ENCODE measurements around the gene NIT1.
"Not testable (repeated sequence)": the region's sequence is repeated elsewhere in the genome, so short reads cannot be mapped to it uniquely, and the experiment has no call there.

NIT1 gene

DNA sequence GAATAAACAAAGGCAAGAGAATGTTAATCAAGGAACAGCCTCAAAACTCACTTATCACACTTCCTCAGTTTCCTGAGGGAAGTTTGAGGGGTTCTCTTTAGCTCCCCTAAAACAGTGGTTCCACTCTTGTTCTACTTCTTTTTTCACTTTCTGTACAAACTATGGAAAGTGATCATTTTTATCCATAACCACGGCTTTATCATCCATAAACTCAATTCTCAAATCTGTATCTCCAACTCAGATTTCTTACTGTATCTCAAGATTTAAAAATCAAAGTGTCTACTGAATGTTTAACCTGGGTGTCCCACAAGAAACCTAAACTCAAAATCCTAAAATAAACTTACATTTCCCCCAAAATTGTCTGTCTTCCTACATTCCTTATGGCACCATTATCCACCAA is 4.0 kb upstream of the NIT1 start:
- H3K4me3 ChIP-seq (replicated peaks; ENCODE audit: low read depth, low read length) = no peak overlapping the region
- no peak for DNase-seq (ENCODE audit: extremely low read depth, low read depth)
- TF ChIP-seq, protein P1, sequence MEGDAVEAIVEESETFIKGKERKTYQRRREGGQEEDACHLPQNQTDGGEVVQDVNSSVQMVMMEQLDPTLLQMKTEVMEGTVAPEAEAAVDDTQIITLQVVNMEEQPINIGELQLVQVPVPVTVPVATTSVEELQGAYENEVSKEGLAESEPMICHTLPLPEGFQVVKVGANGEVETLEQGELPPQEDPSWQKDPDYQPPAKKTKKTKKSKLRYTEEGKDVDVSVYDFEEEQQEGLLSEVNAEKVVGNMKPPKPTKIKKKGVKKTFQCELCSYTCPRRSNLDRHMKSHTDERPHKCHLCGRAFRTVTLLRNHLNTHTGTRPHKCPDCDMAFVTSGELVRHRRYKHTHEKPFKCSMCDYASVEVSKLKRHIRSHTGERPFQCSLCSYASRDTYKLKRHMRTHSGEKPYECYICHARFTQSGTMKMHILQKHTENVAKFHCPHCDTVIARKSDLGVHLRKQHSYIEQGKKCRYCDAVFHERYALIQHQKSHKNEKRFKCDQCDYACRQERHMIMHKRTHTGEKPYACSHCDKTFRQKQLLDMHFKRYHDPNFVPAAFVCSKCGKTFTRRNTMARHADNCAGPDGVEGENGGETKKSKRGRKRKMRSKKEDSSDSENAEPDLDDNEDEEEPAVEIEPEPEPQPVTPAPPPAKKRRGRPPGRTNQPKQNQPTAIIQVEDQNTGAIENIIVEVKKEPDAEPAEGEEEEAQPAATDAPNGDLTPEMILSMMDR (IDR thresholded peaks at IDR 0.05; ENCODE audit: low read depth, low read length, missing control alignments) = no peak

DNA sequence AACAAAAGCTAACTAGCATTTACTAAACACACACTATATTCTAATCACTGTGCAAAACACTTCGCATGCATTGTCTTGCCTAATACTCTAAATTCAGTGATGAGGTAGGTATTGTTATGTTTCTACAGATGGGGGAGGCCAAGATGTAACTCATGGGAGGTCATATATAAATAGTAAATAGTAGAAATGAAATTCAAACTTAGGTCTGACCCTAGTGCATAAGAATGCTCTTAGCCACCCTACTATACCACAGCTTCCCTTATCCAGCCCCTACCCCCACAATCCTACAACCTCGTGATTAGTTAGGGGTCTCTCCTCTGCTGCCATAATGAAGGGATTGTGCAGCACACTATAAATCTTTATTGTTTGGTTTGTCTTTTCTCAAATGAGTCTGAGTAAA is 3.3 kb upstream of the NIT1 start:
- H3K4me3 ChIP-seq (replicated peaks; ENCODE audit: low read depth, low read length) = no peak overlapping the region
- no peak for DNase-seq (ENCODE audit: extremely low read depth, low read depth)
- TF ChIP-seq, protein P1 (IDR thresholded peaks at IDR 0.05; ENCODE audit: low read depth, low read length, missing control alignments) = no peak

DNA sequence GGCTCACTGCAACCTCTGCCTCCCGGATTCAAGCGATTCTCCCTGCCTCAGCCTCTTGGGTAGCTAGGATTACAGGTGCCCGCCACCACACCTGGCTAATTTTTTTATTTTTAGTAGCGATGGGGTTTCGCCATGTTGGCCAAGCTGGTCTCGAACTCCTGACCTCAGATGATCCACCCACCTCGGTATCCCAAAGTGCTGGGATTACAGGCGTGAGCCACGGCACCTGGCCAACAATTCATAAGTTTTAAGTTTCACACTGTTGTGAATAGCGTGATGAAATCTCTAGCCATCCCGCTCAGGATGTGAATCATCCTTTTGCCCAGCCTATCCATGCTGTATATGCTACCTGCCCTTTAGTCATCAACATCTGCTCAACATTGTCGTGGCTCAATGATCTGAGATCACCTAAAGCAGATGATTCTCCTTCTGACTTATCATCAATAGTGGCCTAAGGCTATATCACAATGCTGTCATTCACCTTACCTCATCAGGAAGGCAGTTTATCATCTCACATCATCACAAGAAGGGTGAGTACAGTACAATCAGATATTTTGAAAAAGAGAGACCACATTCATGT is 2.7 kb upstream of the NIT1 start:
- TF ChIP-seq, protein P1 (IDR thresholded peaks at IDR 0.05; ENCODE audit: low read depth, low read length, missing control alignments) = no peak
- H3K4me3 ChIP-seq (replicated peaks; ENCODE audit: low read depth, low read length) = peak overlapping the region; percentile 92
- no peak for DNase-seq (ENCODE audit: extremely low read depth, low read depth)

DNA sequence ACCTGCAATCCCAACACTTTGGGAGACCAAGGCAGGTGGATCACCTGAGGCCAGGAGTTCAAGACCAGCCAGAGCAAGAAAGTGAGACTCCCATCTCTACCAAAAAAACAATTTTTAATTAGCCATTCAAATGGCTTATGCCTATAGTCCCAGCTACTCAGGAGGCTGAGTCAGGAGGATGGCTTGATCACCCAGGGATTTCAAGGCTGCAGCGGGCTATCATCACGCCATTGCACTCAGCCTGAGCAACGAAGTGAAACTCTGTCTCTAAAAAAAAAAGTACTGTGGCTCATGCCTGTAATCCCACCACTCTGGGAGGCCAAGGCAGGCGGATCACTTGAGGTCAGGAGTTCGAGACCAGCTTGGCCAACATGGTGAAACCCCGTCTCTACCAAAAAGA is 1.9 kb upstream of the NIT1 start:
- not testable (repeated sequence) for DNase-seq (ENCODE audit: extremely low read depth, low read depth)
- H3K4me3 ChIP-seq (replicated peaks; ENCODE audit: low read depth, low read length) = peak overlapping the region; percentile 92

DNA sequence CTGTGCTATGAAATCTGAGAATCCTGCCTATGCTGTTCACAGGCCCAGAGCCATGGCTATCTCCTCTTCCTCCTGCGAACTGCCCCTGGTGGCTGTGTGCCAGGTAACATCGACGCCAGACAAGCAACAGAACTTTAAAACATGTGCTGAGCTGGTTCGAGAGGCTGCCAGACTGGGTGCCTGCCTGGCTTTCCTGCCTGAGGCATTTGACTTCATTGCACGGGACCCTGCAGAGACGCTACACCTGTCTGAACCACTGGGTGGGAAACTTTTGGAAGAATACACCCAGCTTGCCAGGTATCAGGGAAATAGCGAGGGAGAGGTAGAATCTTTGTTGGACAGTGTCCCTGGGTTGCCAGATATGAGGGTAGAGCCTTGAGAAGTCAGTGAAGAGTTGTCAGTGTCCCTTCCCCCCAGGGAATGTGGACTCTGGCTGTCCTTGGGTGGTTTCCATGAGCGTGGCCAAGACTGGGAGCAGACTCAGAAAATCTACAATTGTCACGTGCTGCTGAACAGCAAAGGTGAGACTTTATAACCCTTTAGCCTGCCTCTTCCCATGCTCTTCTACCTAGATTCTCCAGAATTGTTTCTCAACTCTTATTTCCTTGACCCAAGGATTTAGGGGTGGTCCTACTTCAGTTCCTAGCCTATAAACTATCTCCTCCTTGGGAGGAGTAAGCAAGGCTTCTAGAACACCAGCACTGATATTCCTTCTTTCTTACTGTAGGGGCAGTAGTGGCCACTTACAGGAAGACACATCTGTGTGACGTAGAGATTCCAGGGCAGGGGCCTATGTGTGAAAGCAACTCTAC is 1.4 kb downstream of the NIT1 start:
- DNase-seq (ENCODE audit: extremely low read depth, low read depth) = no peak
- peak overlapping the region; percentile 92 for H3K4me3 ChIP-seq (replicated peaks; ENCODE audit: low read depth, low read length)
- TF ChIP-seq, protein P1 (IDR thresholded peaks at IDR 0.05; ENCODE audit: low read depth, low read length, missing control alignments) = peak; percentile 19

DNA sequence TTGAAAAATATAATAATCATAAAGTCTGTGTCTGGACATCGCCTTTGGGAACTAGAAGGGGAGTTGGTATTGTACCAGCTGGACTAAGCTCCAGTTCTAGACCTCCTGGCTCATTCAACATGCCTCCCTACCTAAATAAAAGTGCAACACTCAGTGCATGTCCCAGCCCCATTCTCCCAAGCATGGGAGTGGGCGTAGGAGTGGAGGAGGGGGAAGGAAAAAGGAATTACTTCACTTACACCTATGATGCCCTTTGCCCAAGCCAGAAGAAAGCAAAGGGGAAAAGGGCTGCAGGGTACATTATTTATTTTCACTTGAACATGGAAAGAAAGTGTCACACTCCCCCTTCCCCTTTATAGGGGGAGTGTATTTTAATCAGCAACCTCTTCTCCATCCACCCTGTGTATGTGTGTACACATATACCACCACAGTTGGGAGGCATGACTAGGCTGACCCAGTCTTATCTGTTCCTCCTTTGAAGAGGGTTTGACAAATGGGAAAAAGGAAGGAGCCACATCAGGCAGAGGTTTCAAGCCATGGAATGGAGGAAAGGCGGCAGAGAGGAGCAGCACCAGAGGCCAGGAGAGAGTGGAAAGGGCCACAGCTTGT is 3.2 kb downstream of the NIT1 start:
- H3K4me3 ChIP-seq (replicated peaks; ENCODE audit: low read depth, low read length) = no peak overlapping the region
- DNase-seq (ENCODE audit: extremely low read depth, low read depth) = no peak
- TF ChIP-seq, protein P1 (IDR thresholded peaks at IDR 0.05; ENCODE audit: low read depth, low read length, missing control alignments) = no peak

DNA sequence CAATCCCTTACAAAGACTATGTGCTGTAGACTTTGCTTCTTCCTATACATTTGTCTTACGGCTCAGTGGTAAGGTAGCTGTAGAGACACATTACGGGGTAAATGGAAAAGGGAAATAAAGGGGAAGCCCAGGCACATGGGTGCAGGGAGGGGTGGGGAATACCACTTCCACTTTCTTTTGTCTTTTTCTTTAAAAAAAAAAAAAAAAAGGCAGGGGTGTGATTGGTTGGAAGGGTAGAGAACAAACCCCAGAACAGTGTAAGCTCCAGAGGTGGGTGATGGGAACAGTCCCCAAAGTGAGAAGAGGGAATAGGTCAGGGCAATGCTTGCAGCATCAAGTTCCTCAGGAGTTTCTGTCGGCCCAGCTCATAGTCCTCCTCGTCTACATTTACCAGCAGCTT is 3.9 kb downstream of the NIT1 start:
- TF ChIP-seq, protein P1 (IDR thresholded peaks at IDR 0.05; ENCODE audit: low read depth, low read length, missing control alignments) = no peak
- no peak overlapping the region for H3K4me3 ChIP-seq (replicated peaks; ENCODE audit: low read depth, low read length)
- no peak for DNase-seq (ENCODE audit: extremely low read depth, low read depth)

Measured in HFF-Myc (cell line).